GM21529 (cell line): ENCODE measurements around the gene ADGRG1.

Experiments
- ATAC-seq: cut with Tn5 transposase; IDR thresholded peaks from one replicate; pipeline ENCODE4 v1.9.1; 2021; ENCODE audit not compliant: unreplicated experiment

ADGRG1 gene

DNA sequence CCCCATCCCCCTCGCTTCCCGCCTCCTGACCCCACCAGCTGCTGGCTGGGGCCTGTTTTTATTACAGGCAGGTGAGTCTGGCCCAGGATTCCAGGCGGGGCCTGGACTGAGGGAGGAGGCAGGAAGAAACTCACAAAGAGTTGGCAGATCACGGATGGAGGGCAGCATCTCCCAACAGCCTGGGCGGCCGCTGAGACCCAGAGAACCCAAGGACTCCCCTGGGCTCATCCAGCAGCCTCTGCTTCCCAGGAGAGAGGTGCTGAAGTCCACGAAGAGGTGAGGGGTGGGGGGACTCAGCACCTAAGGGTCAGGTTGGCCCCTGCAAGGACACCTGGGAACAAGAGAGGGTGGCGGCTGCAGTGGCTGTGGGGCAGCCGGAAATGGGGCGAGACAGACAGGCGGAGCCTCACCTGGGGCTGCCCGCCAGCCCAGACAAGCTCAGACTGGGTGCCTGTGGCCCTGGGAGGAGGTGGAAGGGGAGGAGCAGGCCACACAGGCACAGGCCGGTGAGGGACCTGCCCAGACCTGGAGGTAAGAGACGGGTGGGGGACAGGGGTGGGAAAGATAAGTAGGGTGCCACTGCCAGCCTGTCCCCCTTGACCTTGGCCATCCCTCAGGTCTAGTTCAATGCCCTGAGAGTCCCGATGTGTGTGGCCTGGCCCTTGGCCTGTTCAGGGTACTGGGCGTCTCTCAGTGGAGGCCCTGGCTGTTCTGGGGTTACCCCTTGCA is 8.7 kb upstream of the ADGRG1 start:
- ATAC-seq = no peak

DNA sequence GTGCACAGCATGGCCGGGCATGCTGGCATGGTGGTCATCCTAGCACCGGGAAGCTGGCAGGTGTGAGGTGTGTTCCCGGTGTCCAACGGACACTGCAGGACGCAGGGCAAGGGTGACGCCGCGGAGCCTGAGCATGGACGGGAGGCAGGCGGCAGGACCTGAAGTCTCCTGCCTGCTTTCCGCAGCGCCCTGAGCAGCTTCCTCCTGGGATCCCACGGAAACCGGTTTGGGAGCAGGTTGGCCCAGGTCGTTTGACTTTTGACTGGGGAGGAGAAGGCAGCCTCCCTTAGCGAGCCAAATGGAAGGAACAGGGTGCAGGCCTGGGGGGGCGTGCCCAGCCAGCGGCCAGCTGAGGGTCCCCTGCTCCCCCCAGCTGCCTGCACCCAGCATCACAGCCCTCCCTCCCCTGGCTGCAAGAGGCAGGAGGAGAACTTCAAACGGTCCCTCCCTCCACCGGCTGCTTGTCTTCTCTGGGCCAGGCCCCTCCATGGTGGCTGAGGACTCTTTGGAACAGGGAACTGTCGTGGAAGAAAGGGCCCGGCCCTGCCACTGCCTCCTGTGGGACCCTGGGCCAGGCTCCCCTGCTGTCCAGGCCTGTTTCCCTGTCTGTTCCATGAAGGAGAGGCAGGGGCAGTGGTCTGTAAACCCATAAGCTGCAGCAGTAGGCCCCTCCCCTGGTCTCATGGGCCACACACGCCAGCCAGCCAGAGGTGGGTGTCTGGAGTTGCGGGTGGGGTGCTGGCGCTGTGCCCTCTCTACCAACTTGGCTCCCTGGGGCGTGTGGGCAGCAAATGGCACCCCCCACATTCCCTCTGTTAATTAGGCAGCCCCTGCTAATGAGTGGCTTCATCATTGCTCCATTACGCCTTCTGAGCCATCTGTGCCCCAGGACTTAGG is 7.8 kb upstream of the ADGRG1 start:
- ATAC-seq = no peak

GRCh38 chr16:57621521-57622271 is 6.7 kb upstream of the ADGRG1 start:
- no peak for ATAC-seq

- no peak for ATAC-seq
Measured at GRCh38 chr16:57622361-57623250, 5.8 kb upstream of the ADGRG1 start.

- ATAC-seq = no peak
Measured at GRCh38 chr16:57623251-57624043, 5.0 kb upstream of the ADGRG1 start.

DNA sequence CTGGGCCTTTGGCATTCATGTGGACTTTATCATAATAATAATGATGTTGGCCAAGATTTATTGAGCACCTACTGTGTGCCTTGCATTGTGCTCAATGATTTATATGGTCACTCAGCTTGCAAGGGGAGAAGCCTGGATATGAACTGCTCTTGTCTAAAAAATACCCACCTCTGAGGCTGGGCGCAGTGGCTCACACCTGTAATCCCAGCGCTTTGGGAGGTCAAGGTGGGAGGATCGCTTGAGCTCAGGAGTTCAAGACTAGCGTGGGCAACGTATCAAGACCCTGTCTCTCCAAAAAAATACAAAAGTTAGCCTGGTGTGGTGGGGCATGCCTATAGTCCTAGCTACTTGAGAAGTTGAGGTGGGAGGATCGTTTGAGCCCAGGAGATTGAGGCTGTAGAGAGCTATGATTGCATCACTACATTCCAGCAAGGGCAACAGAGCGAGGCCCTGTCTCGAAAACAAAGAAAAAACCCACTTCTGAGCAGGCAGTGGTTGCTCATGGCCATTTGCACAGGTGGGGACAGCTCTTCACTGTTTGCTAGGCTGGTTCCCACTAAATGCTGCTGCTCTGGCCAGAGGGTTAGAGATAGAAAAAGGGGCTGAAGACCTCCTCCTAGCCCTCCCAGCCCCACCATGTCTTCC is 4.3 kb upstream of the ADGRG1 start:
- ATAC-seq = no peak

DNA sequence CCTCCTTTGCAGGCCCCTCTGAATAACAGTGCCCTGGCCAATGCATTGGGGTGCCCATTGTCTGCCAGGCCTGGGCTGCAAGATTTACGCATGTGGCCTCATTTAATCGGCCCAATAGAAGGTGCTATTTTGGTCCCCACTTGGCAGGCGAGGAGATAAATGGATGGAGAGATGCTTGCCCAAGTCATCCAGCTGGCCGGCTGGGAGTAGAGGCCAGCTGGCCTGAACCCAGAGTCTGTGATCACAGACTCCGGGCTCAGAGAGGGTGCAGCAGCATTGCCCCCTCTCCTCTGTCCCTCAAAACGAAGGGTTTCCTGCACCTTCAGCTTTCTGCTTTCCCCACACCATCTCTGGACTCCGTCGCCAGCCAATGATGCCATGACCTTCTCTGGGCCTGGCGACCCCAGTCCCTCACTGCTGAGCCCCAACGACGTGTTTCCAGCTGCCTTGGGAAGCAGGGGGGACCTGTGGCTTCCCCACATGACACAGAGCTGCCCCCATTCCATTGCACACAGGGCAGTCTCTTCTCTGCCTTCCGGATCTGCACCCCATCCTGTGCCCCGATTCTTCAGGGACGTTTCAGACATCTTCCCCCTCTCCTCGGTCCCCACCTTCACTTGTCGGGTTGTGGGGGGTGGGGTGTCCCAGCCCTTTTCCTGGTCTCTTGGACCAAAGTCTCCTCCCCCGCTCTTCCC is 3.5 kb upstream of the ADGRG1 start:
- no peak for ATAC-seq

DNA sequence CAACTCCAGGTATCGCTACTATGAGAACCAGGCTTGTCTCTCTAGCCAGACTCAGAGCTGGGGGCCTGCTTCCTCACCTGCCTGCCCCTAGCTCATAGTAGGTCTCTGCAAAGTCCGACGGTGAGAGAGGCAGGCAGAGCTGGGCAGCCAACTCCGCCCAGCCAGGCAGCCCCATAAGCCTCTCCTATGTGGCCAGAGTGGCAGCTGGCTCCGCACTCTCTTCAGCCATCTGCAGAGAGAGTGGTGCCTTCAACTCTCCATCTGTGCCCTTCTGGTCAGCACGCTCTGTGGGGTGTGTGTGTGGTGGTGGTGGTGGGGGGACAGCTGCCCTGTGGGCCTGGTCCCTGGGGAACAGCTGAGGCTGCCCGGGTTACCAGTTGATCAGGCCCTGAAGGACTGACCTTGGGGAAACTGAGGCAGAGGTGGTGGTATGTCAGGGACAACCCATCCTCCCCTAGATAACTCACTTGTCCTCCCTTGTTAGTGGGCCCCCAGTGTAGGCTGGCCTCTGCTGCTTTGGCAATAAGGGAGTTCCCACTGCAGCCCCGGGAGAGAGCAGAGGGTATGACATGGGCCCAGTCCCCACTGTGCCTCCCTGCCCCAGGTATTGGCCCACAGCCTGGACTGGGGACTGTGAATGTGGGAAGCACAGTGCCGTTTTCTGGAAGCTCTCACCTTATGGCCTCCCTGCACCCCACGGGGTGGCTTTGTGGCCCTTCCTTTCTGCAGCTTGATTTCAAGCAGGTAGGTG is 1.8 kb upstream of the ADGRG1 start:
- no peak for ATAC-seq

DNA sequence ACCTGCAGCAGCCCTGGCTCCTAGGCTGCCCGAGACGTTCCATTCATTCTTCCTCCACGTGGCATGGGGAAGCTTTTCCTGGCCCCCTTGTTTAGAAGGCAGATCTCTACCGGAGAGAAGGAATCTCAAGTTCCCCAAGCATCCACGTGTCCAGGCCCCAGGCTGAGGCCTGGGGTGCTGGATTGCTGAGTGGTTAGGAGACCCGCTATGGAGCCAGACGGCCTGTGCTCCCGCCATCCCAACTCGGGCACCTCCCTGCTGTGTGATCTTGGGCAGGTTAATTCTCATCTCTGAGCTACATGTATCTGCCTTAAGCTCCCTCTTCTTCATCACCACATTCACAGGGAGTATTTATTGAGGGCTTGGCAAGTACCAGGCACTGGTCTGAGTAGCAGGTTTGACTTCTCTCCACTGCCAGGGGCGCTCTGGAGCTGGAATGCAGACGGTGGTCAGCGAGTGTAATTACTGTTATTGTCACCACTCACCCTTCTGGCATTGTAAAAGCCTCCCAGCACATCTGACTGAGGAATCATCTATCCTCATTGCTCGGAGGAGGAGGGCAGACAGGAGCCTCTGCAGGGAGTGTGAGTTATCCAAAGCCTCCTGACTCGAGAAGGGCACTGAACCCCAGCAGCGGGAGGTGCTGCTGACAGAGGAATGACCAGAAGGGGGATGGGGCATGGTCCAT is 1.1 kb upstream of the ADGRG1 start:
- ATAC-seq = no peak

DNA sequence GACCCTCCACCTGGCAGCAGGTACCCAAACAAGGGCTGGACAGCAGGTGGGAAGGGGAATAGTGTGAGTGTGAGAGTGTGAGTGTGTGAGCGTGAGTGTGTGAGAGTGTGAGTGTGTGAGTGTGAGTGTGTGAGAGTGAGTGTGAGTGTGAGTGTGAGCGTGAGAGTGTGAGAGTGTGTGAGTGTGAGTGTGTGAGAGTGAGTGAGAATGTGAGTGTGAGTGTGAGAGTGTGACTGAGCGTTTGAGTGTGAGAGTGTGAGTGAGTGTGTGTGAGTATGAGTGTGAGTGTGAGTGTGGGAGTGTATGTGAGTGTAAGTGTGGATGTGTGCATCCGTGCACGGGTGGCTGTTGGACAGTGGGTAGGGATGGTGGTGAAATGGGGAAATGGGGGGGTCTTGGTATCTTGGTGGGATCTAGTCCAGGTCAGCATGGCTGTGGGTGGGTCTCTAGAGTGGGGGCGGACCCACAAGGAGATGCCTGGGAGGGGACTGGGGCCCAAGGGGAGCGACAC is 408 bp downstream of the ADGRG1 start:
- ATAC-seq = no peak

GRCh38 chr16:57629516-57630406 is 1.3 kb downstream of the ADGRG1 start:
- ATAC-seq = no peak

DNA sequence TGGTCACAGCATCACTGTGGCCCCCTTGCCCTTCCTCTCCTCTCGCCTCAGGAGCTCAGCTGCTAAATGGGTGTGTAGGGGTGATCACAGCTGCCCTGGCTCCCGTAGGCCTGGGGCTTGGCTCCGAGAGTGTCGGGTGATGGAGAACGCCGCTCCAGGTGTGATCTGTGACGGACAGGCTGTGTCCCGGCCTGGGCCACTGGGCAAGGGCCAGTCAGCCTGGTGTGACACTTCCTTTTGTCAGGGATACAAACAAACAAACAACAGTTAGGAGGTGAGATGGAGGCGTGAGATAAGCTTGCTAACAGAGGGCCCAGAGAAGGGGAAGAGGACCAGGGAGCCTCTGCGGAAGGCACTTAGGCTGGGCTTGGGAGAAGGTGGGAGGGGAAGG is 2.0 kb downstream of the ADGRG1 start:
- ATAC-seq = no peak

- no peak for ATAC-seq
Measured at GRCh38 chr16:57630931-57631845, 2.8 kb downstream of the ADGRG1 start.

- ATAC-seq = no peak
Measured at GRCh38 chr16:57632568-57632967, 4.1 kb downstream of the ADGRG1 start.

GRCh38 chr16:57633383-57634064 is 5.1 kb downstream of the ADGRG1 start:
- no peak for ATAC-seq
